Esophagus muscularis mucosa (tissue), 3 donors: ENCODE results near the gene SGCE.

Experiments
- CTCF ChIP-seq, 3 experiments: fragments of 200-600 bp in 2 of 3; fragments of 450-650 bp in 1 of 3; sonication (generic) in 2 of 3; IDR thresholded peaks; one replicate each; pipeline ENCODE4 v1.5.1; 2017 to 2019; ENCODE audit warnings: antibody characterized with exemption in 3 of 3, mild to moderate bottlenecking in 2 of 3, moderate library complexity in 1 of 3
- POLR2A ChIP-seq: fragments of 450-650 bp; IDR thresholded peaks from one replicate; pipeline ENCODE4 v1.6.1; 2017; ENCODE audit warnings: antibody characterized with exemption, moderate library complexity, mild to moderate bottlenecking, low read depth

- no peak for TF ChIP-seq CTCF (IDR thresholded peaks at IDR 0.05)
- no peak for TF ChIP-seq POLR2A
Measured at GRCh38 chr7:94700926-94701554, 45.1 kb upstream of the SGCE start.
